ENCODE measurements around the gene ZNF333.

ZNF333 gene

GRCh38 chr19:14689598-14690503, at the start of gene ZNF333:
Gene ZNF333 (plus strand): TSS chr19:14690048. CDS start chr19:14693492, 3,444 bp downstream.
- Mint-ChIP-seq H3K27ac (peak within 1 kb of the TSS; percentile 99), H3K36me3 (peaks cover 4% of the 10 kb centered on the region), H3K9me3 (no peaks in the 10 kb centered on the region), H3K27me3 (no peaks in the 10 kb centered on the region), H3K4me1 (peaks cover 25% of the 10 kb centered on the region), H3K4me3 (peak within 1 kb of the TSS; percentile 98)
- peak; percentile 98 for ATAC-seq

- peaks cover 27% of the 10 kb centered on the region for H3K27me3 Mint-ChIP-seq
- ATAC-seq = no peak
- H3K4me3 Mint-ChIP-seq = no peak overlapping the region
- peaks cover 19% of the 10 kb centered on the region for H3K9me3 Mint-ChIP-seq
- no peak overlapping the region for H3K27ac Mint-ChIP-seq
- peaks cover 20% of the 10 kb centered on the region for H3K36me3 Mint-ChIP-seq
- H3K4me1 Mint-ChIP-seq = peaks cover 14% of the 10 kb centered on the region
These were observed 41.3 kb upstream of the ZNF333 start for GRCh38 chr19:14648506-14648905.

DNA sequence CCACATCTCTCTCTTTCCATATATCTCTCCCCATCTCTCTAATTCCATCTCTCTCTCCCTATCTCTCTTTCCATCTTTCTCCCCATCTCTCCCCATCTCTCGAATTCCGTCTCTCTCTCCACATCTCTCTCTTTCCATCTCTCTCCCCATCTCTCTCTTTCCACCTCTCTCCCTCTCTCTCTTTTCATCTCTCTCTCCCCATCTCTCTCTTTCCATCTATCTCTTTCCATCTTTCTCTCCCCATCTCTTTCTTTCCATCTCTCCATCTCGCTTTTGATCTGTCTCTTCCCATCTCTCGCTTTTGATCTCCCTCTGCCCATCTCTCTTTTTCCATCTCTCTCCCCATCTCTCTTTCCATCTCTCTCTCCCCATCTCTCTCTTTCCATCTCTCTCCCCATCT, 40.8 kb upstream of the ZNF333 start:
- H3K36me3 Mint-ChIP-seq = peaks cover 20% of the 10 kb centered on the region
- no peak overlapping the region for H3K27ac Mint-ChIP-seq
- peaks cover 14% of the 10 kb centered on the region for H3K4me1 Mint-ChIP-seq
- H3K4me3 Mint-ChIP-seq = no peak overlapping the region
- peaks cover 19% of the 10 kb centered on the region for H3K9me3 Mint-ChIP-seq
- peaks cover 27% of the 10 kb centered on the region for H3K27me3 Mint-ChIP-seq
- ATAC-seq = no peak

DNA sequence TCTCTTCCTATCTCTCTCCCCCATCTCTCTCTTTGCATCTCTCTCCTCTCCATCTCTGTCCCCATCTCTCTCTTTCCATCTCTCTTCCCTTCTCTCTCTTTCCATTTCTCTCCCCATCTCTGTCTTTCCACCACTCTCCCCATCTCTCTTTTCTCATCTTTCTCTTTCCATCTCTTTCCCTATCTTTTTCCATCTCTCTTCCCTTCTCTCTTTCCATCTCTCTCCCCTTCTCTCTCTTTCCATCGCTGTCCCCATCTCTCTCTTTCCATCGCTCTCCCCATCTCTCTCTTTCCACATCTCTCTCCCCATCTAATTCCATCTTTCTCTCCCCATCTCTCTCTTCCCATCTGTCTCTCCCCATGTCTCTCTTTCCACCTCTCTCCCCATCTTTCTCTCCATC, 39.7 kb upstream of the ZNF333 start:
- peaks cover 27% of the 10 kb centered on the region for H3K27me3 Mint-ChIP-seq
- peaks cover 14% of the 10 kb centered on the region for H3K4me1 Mint-ChIP-seq
- no peak for ATAC-seq
- no peak overlapping the region for H3K4me3 Mint-ChIP-seq
- peaks cover 20% of the 10 kb centered on the region for H3K36me3 Mint-ChIP-seq
- peaks cover 19% of the 10 kb centered on the region for H3K9me3 Mint-ChIP-seq
- H3K27ac Mint-ChIP-seq = peak overlapping the region; percentile 3

DNA sequence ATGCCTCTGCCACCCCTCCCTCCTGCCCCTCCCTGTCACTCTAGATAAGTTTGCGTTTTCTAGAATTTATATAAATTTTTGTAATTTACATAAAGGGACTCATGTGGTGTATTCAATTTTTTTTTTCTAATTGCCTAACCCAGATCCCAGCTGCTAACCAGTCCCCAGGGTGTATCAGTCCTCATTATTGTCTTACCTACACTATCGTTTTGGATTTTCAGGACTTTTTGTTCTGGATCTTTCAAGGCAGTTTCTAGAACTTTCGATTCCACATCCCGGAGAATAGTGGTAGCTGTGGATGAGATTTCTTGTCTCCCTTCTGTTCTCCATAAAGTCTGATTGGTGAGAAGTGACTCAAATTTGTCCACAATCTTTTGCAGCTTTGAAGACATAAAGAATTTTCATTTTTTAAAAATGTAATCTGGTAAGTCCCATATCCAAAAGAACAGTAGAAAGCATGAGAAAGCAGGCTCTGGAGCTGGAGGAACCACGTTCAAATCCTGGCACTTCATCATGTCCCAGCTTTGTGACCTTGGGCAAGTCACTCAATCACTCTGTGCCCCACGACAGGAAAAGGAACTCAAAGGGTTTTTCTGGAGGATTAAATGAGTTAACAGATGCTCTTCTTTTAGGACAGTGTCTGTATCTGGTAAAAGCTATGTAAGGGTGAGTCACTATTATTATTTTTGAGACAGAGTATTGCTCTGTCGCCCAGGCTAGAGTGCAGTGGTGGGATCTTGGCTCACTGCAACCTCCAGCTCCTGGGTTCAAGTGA, 34.9 kb upstream of the ZNF333 start:
- peaks cover 7% of the 10 kb centered on the region for H3K36me3 Mint-ChIP-seq
- H3K4me1 Mint-ChIP-seq = peaks cover 5% of the 10 kb centered on the region
- H3K27ac Mint-ChIP-seq = no peak overlapping the region
- peaks cover 13% of the 10 kb centered on the region for H3K27me3 Mint-ChIP-seq
- peaks cover 6% of the 10 kb centered on the region for H3K9me3 Mint-ChIP-seq
- no peak overlapping the region for H3K4me3 Mint-ChIP-seq
- no peak for ATAC-seq

DNA sequence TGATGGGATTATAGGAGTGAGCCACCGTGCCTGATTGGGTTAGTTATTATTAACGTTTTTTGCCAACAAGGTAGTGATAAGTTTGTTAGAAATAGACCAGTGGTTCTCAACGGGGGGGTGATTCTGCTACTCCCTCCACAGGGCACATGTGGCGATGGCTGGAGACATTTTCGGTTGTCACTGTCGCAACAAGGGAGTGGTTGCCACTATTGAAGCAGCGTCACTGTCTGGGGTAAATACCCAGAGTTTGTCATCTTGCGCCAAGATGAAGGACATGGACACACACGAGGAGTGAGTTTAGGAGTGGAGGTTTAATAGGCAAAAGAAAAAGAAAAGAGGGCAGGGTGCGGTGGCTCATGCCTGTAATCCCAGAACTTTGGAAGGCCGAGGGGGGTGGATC, 34.1 kb upstream of the ZNF333 start:
- Mint-ChIP-seq H3K36me3 (no peaks in the 10 kb centered on the region), H3K4me3 (no peak overlapping the region), H3K27me3 (peaks cover 5% of the 10 kb centered on the region), H3K9me3 (no peaks in the 10 kb centered on the region), H3K27ac (no peak overlapping the region), H3K4me1 (no peaks in the 10 kb centered on the region)
- ATAC-seq = no peak

DNA sequence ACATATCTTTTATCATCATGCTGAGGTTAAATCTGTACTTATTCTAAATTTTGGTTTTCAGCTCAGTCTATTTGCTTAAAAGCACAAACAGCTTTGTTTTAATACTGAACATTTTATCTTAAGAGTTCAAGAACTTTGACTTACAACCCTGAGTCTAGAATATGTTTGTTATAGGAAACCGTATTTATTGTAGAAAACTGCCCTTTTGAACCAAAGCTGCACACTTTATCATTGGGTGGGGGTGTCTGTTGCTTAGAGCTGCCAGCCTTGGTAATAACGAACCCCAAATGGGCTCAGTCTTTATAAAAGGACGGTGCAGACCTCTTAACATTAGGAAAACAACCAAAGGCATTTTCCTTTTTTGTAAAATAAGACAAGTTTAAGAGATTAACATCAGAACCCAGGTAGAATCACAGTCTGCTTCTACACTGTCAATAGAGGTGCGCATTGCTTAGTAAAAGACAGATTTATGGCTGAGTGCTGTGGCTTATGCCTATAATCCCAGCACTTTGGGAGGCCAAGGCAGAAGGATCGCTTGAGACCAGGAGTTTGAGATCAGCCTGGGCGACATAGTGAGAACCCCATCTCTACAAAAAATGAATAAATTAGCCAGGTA, 29.9 kb upstream of the ZNF333 start:
- Mint-ChIP-seq H3K27ac (no peak overlapping the region), H3K36me3 (no peaks in the 10 kb centered on the region), H3K9me3 (no peaks in the 10 kb centered on the region), H3K4me1 (peaks cover 12% of the 10 kb centered on the region), H3K4me3 (no peak overlapping the region), H3K27me3 (no peaks in the 10 kb centered on the region)
- ATAC-seq = no peak

DNA sequence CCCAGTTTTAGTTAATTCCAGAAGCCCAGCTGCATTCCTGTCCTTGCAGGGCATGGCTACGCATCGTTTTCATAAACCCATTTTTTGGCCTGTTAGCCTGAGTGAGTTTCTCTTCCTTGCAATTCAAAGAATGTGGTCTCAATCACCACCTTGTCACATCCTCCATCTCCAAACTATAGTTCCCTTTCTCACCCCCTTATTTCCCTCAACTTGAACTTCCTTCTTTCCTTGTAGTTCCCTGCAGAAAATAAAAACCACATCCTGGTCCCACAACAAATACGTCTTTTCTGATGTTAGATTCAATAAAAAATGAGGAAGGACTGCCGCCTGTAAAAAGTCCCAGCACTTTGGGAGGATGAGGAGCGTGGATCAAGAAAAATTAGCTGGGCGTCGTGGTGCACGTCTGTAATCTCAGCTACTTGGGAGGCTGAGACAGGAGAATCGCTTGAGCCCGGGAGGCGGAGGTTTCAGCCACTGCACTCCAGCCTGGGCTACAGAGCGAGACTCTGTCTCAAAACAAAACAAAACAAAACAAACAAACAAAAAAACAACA, 28.4 kb upstream of the ZNF333 start:
- no peak for ATAC-seq
- H3K4me1 Mint-ChIP-seq = peaks cover 12% of the 10 kb centered on the region
- no peak overlapping the region for H3K4me3 Mint-ChIP-seq
- H3K9me3 Mint-ChIP-seq = no peaks in the 10 kb centered on the region
- no peaks in the 10 kb centered on the region for H3K36me3 Mint-ChIP-seq
- peak overlapping the region; percentile 16 for H3K27ac Mint-ChIP-seq
- H3K27me3 Mint-ChIP-seq = no peaks in the 10 kb centered on the region

- Mint-ChIP-seq H3K27me3 (no peaks in the 10 kb centered on the region), H3K4me3 (no peak overlapping the region), H3K4me1 (peaks cover 41% of the 10 kb centered on the region), H3K36me3 (no peaks in the 10 kb centered on the region), H3K27ac (no peak overlapping the region), H3K9me3 (no peaks in the 10 kb centered on the region)
- no peak for ATAC-seq
These were observed 19.9 kb upstream of the ZNF333 start for GRCh38 chr19:14669940-14670339.

- H3K4me1 Mint-ChIP-seq = peaks cover 42% of the 10 kb centered on the region
- H3K36me3 Mint-ChIP-seq = no peaks in the 10 kb centered on the region
- H3K9me3 Mint-ChIP-seq = no peaks in the 10 kb centered on the region
- H3K4me3 Mint-ChIP-seq = no peak overlapping the region
- no peaks in the 10 kb centered on the region for H3K27me3 Mint-ChIP-seq
- no peak for ATAC-seq
- H3K27ac Mint-ChIP-seq = no peak overlapping the region
These were observed 19.4 kb upstream of the ZNF333 start for GRCh38 chr19:14670408-14670807.

DNA sequence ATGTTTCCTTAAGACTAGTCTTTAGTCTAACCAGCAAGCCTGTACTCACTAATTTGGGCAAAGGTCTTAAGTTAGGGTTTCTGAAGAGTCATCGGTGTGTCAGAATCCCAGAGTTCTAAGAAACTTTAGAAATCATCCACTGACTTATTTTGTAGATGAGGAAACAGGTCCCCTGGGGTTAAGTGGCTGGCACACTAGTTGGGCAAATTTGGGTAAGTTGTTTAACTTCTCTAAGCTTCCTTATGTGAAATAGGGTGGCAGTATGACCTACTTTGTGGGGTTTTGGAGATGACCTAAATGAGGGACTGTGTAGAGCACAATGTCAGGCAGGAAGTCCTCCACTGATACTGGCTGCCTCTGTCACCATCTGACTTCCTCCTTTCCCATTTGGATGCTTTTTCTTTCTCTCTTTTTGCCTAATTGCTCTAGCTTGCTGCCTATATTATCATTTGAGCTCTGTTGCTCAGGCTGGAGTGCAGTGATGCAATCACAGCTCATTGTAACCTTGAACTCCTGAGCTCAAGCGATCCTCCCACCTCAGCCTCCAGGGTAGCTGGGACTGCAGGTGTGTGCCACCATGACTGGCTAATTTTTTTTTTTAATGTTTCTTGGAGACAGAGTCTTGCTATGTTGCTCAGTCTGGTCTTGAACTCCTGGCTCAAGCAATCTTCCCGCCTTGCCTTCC, 17.5 kb upstream of the ZNF333 start:
- H3K36me3 Mint-ChIP-seq = no peaks in the 10 kb centered on the region
- no peak for ATAC-seq
- H3K4me1 Mint-ChIP-seq = peaks cover 36% of the 10 kb centered on the region
- no peaks in the 10 kb centered on the region for H3K27me3 Mint-ChIP-seq
- H3K27ac Mint-ChIP-seq = no peak overlapping the region
- H3K9me3 Mint-ChIP-seq = no peaks in the 10 kb centered on the region
- H3K4me3 Mint-ChIP-seq = no peak overlapping the region

- H3K4me1 Mint-ChIP-seq = peaks cover 31% of the 10 kb centered on the region
- no peaks in the 10 kb centered on the region for H3K36me3 Mint-ChIP-seq
- H3K27ac Mint-ChIP-seq = no peak overlapping the region
- no peaks in the 10 kb centered on the region for H3K9me3 Mint-ChIP-seq
- H3K27me3 Mint-ChIP-seq = no peaks in the 10 kb centered on the region
- no peak for ATAC-seq
- no peak overlapping the region for H3K4me3 Mint-ChIP-seq
These were observed 16.8 kb upstream of the ZNF333 start for GRCh38 chr19:14673088-14673487.

DNA sequence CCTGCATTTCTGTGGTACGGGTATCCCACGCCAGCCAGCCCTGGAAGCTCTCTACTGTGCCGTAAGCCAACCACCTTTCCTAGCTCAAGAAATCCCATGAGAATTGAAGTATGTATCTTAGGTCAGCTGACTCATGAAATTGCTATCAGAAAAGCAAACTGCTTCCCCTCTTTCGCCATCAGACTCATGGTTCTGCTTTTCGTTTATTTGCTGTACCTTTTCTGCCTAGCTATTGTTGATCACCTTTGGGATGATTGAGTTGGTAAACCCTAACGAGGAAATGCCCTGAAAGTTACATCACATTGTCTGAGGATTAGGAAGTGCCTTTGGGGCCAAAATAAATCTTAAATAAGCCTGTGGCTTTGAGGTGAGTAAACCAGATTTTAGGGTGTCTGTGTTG, 15.1 kb upstream of the ZNF333 start, which contains the start of gene ADGRE3:
TSS of gene ADGRE3 (minus strand) at position 81 of the 400 bp plus-strand sequence. CDS start at position 7, 74 bp downstream.
- H3K4me1 Mint-ChIP-seq = peaks cover 21% of the 10 kb centered on the region
- no peaks in the 10 kb centered on the region for H3K27me3 Mint-ChIP-seq
- H3K27ac Mint-ChIP-seq = peak within 1 kb of the TSS; percentile 22
- no peaks in the 10 kb centered on the region for H3K9me3 Mint-ChIP-seq
- ATAC-seq = peak; percentile 82
- H3K4me3 Mint-ChIP-seq = no peak within 1 kb of the TSS
- H3K36me3 Mint-ChIP-seq = no peaks in the 10 kb centered on the region

DNA sequence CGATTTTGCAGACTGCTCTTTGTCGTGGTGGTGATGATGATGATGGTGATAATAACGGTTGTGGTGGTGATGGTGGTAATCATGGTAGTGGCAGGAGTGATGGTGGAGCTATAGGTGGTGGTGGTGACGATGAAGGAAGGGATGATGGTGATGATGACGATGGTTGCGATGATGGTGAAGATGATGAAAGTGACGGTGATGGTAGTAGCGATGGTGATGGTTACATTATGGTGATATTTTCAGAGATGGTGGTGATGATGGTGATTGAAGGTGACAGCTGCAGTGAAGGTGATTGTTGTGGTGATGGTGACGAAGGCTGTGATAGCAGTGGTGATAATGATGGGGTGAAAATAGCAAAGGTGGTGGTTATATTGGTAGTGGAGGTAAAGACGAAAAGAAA, 13.1 kb upstream of the ZNF333 start:
- Mint-ChIP-seq H3K9me3 (no peaks in the 10 kb centered on the region), H3K27me3 (no peaks in the 10 kb centered on the region), H3K4me1 (peaks cover 21% of the 10 kb centered on the region), H3K36me3 (no peaks in the 10 kb centered on the region), H3K4me3 (no peak overlapping the region), H3K27ac (no peak overlapping the region)
- no peak for ATAC-seq
